DOHH2 (cell line): ENCODE results near the gene TP53AIP1.

Experiments
- CTCF ChIP-seq: fragments of 200-600 bp; sonication (generic); IDR thresholded peaks from one replicate; pipeline ENCODE4 v1.5.1; 2014; ENCODE audit warnings: antibody characterized with exemption, mild to moderate bottlenecking, low read depth, low read length; ENCODE audit not compliant: poor library complexity, severe bottlenecking
- EZH2phosphoT487 ChIP-seq: fragments of 200-600 bp; sonication (generic); IDR thresholded peaks from 2 replicates; pipeline ENCODE4 v1.6.1; 2017; ENCODE audit warnings: borderline replicate concordance, mild to moderate bottlenecking, antibody characterized with exemption, low read length, moderate library complexity, mixed read lengths

GRCh38 chr11:128988242-128988970 is 45.7 kb upstream of the TP53AIP1 start:
- TF ChIP-seq CTCF (no peak), EZH2phosphoT487 (no peak)
